Measurements from ENCODE around the gene ACCSL. TPM values are rescaled to one million over a fixed set of nuclear protein-coding genes. Genes with fewer than 3 reads are reported as not detected.

The ACCSL gene
- polyA plus RNA-seq, 1 of the 3 experiments (the other 2 are of a cell fraction), result not detected

GRCh38 chr11:44011797-44012196 lies 36.0 kb upstream of the ACCSL start:
- no peak for TF ChIP-seq MXI1 (IDR thresholded peaks at IDR 0.05; ENCODE audit: low read depth, low read length)
- no peak for TF ChIP-seq MEF2A (IDR thresholded peaks at IDR 0.05; ENCODE audit: borderline replicate concordance, low read depth)
- TF ChIP-seq RAD21 (IDR thresholded peaks at IDR 0.05; ENCODE audit: low read length), result no peak
- no peak for TF ChIP-seq JUND (IDR thresholded peaks at IDR 0.05)
- no peak for TF ChIP-seq FOXJ3 (CRISPR knock-in tag; IDR thresholded peaks at IDR 0.05)
- TF ChIP-seq REST (IDR thresholded peaks at IDR 0.05; ENCODE audit: low read depth, low read length), result no peak
- no peak for TF ChIP-seq FOXM1 (IDR thresholded peaks at IDR 0.05; ENCODE audit: low read depth)
- no peak for TF ChIP-seq POLR2AphosphoS5 (IDR thresholded peaks at IDR 0.05; ENCODE audit: low read depth, low read length)
- TF ChIP-seq RXRA (IDR thresholded peaks at IDR 0.05; ENCODE audit: borderline replicate concordance, low read depth), result no peak
- TF ChIP-seq RFX5 (IDR thresholded peaks at IDR 0.05; ENCODE audit: low read length), result no peak
- no peak for TF ChIP-seq ELF1 (IDR thresholded peaks at IDR 0.05)
- TF ChIP-seq TEAD4 (IDR thresholded peaks at IDR 0.05; ENCODE audit: borderline replicate concordance, insufficient read depth), result no peak
- TF ChIP-seq TCF12 (IDR thresholded peaks at IDR 0.05), result no peak
- no peak for TF ChIP-seq TAF1 (IDR thresholded peaks at IDR 0.05; ENCODE audit: borderline replicate concordance, low read depth, low read length)
- no peak for TF ChIP-seq EZH2phosphoT487 (IDR thresholded peaks at IDR 0.05; ENCODE audit: borderline replicate concordance, low read depth)
- no peak for TF ChIP-seq RCOR1 (IDR thresholded peaks at IDR 0.05; ENCODE audit: low read length)
- TF ChIP-seq USF2 (IDR thresholded peaks at IDR 0.05; ENCODE audit: borderline replicate concordance, low read depth, low read length), result no peak
- no peak for TF ChIP-seq PBX3 (IDR thresholded peaks at IDR 0.05)
- no peak for TF ChIP-seq CHD2 (IDR thresholded peaks at IDR 0.05; ENCODE audit: low read length, partially characterized antibody)
- TF ChIP-seq FOSL2 (IDR thresholded peaks at IDR 0.05; ENCODE audit: borderline replicate concordance, low read depth), result no peak
- Histone ChIP-seq H3K4me1 (ENCODE audit: control insufficient read depth in 1 of 2, insufficient read depth in 2 of 2, low read depth in 1 of 2, low read length in 1 of 2) (peaks cover 9 to 11% of the 10 kb centered on the region in 2 experiments; a peak in 2 of 4 replicates), H3K4me2 (no peak overlapping the region)

More at GRCh38 chr11:44011797-44012196, 36.0 kb upstream of the ACCSL start:
- Histone ChIP-seq H3K27me3 (ENCODE audit: insufficient read depth) (no peaks in the 10 kb centered on the region), H3K9ac (no peak overlapping the region), H3K9me3 (no peaks in the 10 kb centered on the region), H3K79me2 (ENCODE audit: insufficient read depth) (no peaks in the 10 kb centered on the region), H4K20me1 (ENCODE audit: insufficient read depth) (no peaks in the 10 kb centered on the region), H3K27ac (ENCODE audit: low read depth in 2 of 2, low read length in 1 of 2) (no peak overlapping the region), H3K9me2 (no peaks in the 10 kb centered on the region), H2AFZ (ENCODE audit: low read depth) (no peak overlapping the region), H3K4me3 (ENCODE audit: low read depth in 2 of 2, low read length in 1 of 2) (no peak overlapping the region), H3F3A (replicated peaks; ENCODE audit: insufficient read depth) (no peaks in the 10 kb centered on the region), H3K36me3 (replicated peaks in 1 of 2; ENCODE audit: control insufficient read depth in 1 of 2, insufficient read depth in 2 of 2, low read length in 1 of 2) (no peaks in the 10 kb centered on the region)
- DNase-seq, result no peak
- 55% methylated on average over 1 of the region's 1 CpG for WGBS (ENCODE audit: low lambda C conversion rate)
- POLR2A ChIA-PET, result no interaction called here
- CTCF ChIA-PET, result interaction anchor here (1.2 kb wide), 1 partner anchor 22 kb away, joined by 4 read pairs; no protein-coding TSS in a partner anchor
